ENCODE results near the gene DNAH17. TPM values are rescaled to one million over a fixed set of nuclear protein-coding genes. Genes with fewer than 3 reads are reported as not detected.

Gene DNAH17
- total RNA-seq, 2 donors from 2014 or later: 0.04 TPM; not detected in 1

GRCh38 chr17:78415821-78416711 is 161.1 kb downstream of the DNAH17 start:
- H3K4me3 ChIP-seq: no peak overlapping the region
- H3K27ac ChIP-seq: peak overlapping the region; percentile 71
- H3K27me3 ChIP-seq: no peaks in the 10 kb centered on the region
- H3K4me1 ChIP-seq: peaks cover 0 to 80% of the 10 kb centered on the region in 2 donors
- H3K36me3 ChIP-seq: peaks cover 18% of the 10 kb centered on the region
- H3K9me3 ChIP-seq: no peaks in the 10 kb centered on the region
- no peak for TF ChIP-seq CTCF (IDR thresholded peaks at IDR 0.05)
- no peak for DNase-seq (ENCODE audit: low spot score)

DNA sequence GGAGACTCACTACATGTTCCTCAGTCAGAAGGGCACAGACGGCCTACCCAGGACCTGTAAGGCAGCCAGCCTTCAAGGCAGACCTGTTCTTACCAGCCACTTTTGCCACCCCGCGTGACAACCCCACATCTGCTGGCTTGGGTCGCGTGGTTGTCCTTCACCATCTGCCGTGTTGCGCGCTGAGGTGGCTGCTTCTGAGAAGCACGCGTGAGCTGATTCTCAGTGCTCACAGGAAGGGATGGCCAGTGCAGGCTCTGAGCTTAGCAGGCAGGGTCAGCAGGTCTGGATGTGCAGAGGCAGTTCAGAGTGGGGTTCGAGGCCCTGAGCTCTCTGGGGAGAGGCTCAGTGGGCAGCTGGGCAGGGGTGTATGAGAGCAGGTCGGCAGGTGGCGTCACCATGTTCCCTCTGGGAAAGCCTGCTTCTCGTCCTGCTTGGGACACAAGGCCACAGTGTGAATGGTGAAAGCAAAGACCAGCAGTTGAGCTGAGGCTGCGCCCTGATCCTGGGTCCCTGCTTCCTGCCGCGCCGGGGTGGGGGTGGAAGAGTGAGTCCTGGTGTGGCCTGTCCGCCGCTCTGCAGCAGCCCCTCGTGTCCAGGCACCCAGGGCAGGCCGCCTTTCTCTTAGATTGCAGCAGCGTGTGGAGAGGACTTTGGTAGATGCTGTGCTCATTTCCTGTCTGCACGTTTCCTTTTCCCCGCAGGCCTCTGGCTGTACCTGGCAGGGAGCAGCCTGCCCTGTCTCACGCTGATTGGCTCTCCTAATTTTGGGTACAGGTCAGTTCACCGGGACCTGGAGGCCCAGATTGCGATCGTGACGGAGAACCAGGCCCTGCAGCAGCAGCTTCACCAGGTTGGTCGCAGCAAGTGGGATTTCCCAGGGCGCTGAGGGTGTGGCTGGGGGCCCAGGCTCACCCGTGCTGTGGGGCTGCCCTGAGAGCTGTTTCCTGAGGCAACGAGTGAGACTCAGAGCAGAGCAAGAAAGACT is 162.7 kb downstream of the DNAH17 start:
- no peak overlapping the region for H3K4me3 ChIP-seq
- H3K27ac ChIP-seq: peak overlapping the region; percentile 38 to 57
- peaks cover 3% of the 10 kb centered on the region for H3K36me3 ChIP-seq
- H3K4me1 ChIP-seq: peaks cover 0 to 79% of the 10 kb centered on the region in 2 donors
- TF ChIP-seq CTCF (IDR thresholded peaks at IDR 0.05): no peak
- H3K27me3 ChIP-seq: no peaks in the 10 kb centered on the region
- no peak for DNase-seq (ENCODE audit: low spot score)
- no peaks in the 10 kb centered on the region for H3K9me3 ChIP-seq

DNA sequence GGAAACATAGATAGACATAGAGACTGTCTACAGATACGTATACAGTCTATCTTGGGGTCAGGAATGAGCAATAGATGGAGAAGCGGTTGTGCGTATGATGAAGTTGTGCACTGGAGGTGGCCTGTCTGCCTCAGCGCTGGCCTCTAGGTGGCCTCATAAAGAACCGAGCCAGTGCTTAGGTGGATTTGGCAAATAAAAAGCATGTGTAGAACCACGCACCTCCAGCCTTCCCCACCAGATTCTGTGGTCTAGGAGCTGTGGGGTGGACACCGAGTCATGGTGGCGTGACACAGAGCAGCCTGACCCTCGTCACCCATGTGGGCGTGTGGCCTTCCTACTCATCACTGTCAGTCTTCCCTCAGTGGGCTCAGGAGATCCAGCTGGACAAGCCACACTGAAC is 164.8 kb downstream of the DNAH17 start:
- Histone ChIP-seq H3K27me3 (no peaks in the 10 kb centered on the region), H3K27ac (peak overlapping the region in 1 of 2 donors; percentile 1), H3K9me3 (no peaks in the 10 kb centered on the region), H3K4me1 (peaks cover 0 to 95% of the 10 kb centered on the region in 2 donors), H3K4me3 (no peak overlapping the region), H3K36me3 (peaks cover 4% of the 10 kb centered on the region)
- DNase-seq (ENCODE audit: low spot score): no peak
- TF ChIP-seq CTCF (IDR thresholded peaks at IDR 0.05): peak in 1 of 2 donors; percentile 28

GRCh38 chr17:78411241-78411857 is 165.8 kb downstream of the DNAH17 start:
- Histone ChIP-seq H3K4me3 (no peak overlapping the region), H3K36me3 (peaks cover 6% of the 10 kb centered on the region), H3K4me1 (peaks cover 0 to 86% of the 10 kb centered on the region in 2 donors), H3K27ac (peak overlapping the region; percentile 57 to 65), H3K9me3 (no peaks in the 10 kb centered on the region), H3K27me3 (no peaks in the 10 kb centered on the region)
- TF ChIP-seq CTCF (IDR thresholded peaks at IDR 0.05): no peak
- DNase-seq (ENCODE audit: low spot score): no peak

DNA sequence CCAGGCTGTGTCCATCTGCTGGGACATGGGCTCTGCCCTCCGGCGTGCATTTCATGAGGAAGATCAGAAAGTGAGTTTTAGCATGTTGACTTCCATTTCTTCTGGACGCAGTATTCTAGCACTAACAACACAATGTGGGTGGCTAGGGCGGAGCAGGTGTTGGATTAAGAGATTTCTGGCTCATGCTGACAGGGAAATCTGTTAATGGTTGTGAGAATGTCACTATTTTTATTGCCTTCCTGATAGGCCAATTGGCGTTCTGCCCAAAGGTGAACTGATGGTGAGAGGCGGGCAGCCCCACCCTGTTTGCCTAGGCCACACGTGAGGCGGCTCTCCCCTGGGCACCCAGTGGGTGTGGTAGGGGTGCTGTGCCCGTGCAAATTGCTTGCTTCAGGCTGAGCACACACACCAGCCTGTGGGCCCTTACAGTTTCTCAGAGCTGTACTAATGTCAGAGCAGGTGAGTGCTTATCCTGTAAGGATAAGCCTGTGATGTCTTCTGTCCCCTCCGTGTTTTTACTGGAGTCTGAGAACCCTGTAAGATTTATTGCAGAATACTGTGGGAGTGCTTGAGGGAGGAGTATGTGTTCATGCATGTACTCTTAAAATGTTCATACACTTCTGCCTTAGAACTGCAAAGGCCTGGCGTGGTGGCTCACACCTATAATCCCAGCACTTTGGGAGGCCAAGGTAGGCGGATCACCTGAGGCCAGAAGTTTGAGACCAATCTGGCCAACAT is 167.8 kb downstream of the DNAH17 start:
- Histone ChIP-seq H3K4me1 (peaks cover 0 to 66% of the 10 kb centered on the region in 2 donors), H3K27ac (no peak overlapping the region)
- no peak for DNase-seq (ENCODE audit: low spot score)

More for the DNA sequence above, 167.8 kb downstream of the DNAH17 start:
- Histone ChIP-seq H3K9me3 (no peaks in the 10 kb centered on the region), H3K36me3 (peaks cover 20% of the 10 kb centered on the region), H3K4me3 (no peak overlapping the region), H3K27me3 (no peaks in the 10 kb centered on the region)
- no peak for TF ChIP-seq CTCF (IDR thresholded peaks at IDR 0.05)

Measured in right atrium auricular region (tissue), 2 donors.